ENCODE results near the gene SLC29A1. TPM values are rescaled to one million over a fixed set of nuclear protein-coding genes. Genes with fewer than 3 reads are reported as not detected.
A peak's percentile ranks its signal among the peaks of the same experiment; 100 is the strongest.

SLC29A1 gene
- total RNA-seq, 1 experiment from 2014 or later, result 11.0 TPM

GRCh38 chr6:44271406-44271723 is 48.0 kb downstream of the SLC29A1 start:
- Histone ChIP-seq H3K4me1 (replicated peaks) (no peaks in the 10 kb centered on the region; the same call in 1 of the 2 replicates), H3K27ac (no peak overlapping the region), H3K36me3 (no peaks in the 10 kb centered on the region), H3K9me3 (replicated peaks) (no peaks in the 10 kb centered on the region), H3K27me3 (replicated peaks) (peaks cover 25% of the 10 kb centered on the region), H3K4me3 (no peak overlapping the region)
- DNase-seq (ENCODE audit: low read depth in 1 of 2, low spot score in 2 of 2), result no peak

- H3K27me3 ChIP-seq (replicated peaks), result peaks cover 25% of the 10 kb centered on the region
- H3K36me3 ChIP-seq, result no peaks in the 10 kb centered on the region
- H3K9me3 ChIP-seq (replicated peaks), result no peaks in the 10 kb centered on the region
- no peak overlapping the region for H3K27ac ChIP-seq
- DNase-seq (ENCODE audit: low read depth in 1 of 2, low spot score in 2 of 2), result no peak
- no peak overlapping the region for H3K4me3 ChIP-seq
- no peaks in the 10 kb centered on the region; the same call in 1 of the 2 replicates for H3K4me1 ChIP-seq (replicated peaks)
Observed at GRCh38 chr6:44271914-44272313, 48.5 kb downstream of the SLC29A1 start.

- Histone ChIP-seq H3K9me3 (replicated peaks) (no peaks in the 10 kb centered on the region), H3K27ac (no peak overlapping the region), H3K36me3 (no peaks in the 10 kb centered on the region), H3K4me1 (replicated peaks) (no peaks in the 10 kb centered on the region; the same call in 1 of the 2 replicates), H3K27me3 (replicated peaks) (peaks cover 25% of the 10 kb centered on the region), H3K4me3 (no peak overlapping the region)
- no peak for DNase-seq (ENCODE audit: low read depth in 1 of 2, low spot score in 2 of 2)
Observed at GRCh38 chr6:44272529-44272928, 49.1 kb downstream of the SLC29A1 start.

GRCh38 chr6:44272999-44273566 is 49.7 kb downstream of the SLC29A1 start:
- Histone ChIP-seq H3K36me3 (no peaks in the 10 kb centered on the region), H3K9me3 (replicated peaks) (no peaks in the 10 kb centered on the region), H3K4me1 (replicated peaks) (no peaks in the 10 kb centered on the region; the same call in 1 of the 2 replicates), H3K4me3 (no peak overlapping the region), H3K27ac (no peak overlapping the region), H3K27me3 (replicated peaks) (peaks cover 25% of the 10 kb centered on the region)
- no peak for DNase-seq (ENCODE audit: low read depth in 1 of 2, low spot score in 2 of 2)

- Histone ChIP-seq H3K27me3 (replicated peaks) (peaks cover 22% of the 10 kb centered on the region), H3K36me3 (no peaks in the 10 kb centered on the region), H3K4me1 (replicated peaks) (peaks cover under 1% of the 10 kb centered on the region), H3K4me3 (no peak overlapping the region), H3K27ac (no peak overlapping the region), H3K9me3 (replicated peaks) (no peaks in the 10 kb centered on the region)
- DNase-seq (ENCODE audit: low read depth in 1 of 2, low spot score in 2 of 2), result no peak
Observed at GRCh38 chr6:44273617-44274016, 50.2 kb downstream of the SLC29A1 start.

- H3K36me3 ChIP-seq, result no peaks in the 10 kb centered on the region
- no peak overlapping the region for H3K27ac ChIP-seq
- peaks cover 7% of the 10 kb centered on the region for H3K27me3 ChIP-seq (replicated peaks)
- no peak overlapping the region for H3K4me3 ChIP-seq
- no peaks in the 10 kb centered on the region for H3K9me3 ChIP-seq (replicated peaks)
- peaks cover 10% of the 10 kb centered on the region for H3K4me1 ChIP-seq (replicated peaks)
- DNase-seq (ENCODE audit: low read depth in 1 of 2, low spot score in 2 of 2), result no peak
Observed at GRCh38 chr6:44275271-44275748, 51.9 kb downstream of the SLC29A1 start.

GRCh38 chr6:44275749-44276648 is 52.6 kb downstream of the SLC29A1 start:
- Histone ChIP-seq H3K27ac (no peak overlapping the region), H3K36me3 (no peaks in the 10 kb centered on the region), H3K27me3 (replicated peaks) (peaks cover 9% of the 10 kb centered on the region), H3K9me3 (replicated peaks) (no peaks in the 10 kb centered on the region), H3K4me3 (no peak overlapping the region), H3K4me1 (replicated peaks) (peaks cover 10% of the 10 kb centered on the region)
- no peak for DNase-seq (ENCODE audit: low read depth in 1 of 2, low spot score in 2 of 2)

GRCh38 chr6:44276667-44277640 is 53.6 kb downstream of the SLC29A1 start:
- Histone ChIP-seq H3K4me1 (replicated peaks) (peaks cover 10% of the 10 kb centered on the region), H3K27ac (no peak overlapping the region), H3K27me3 (replicated peaks) (peaks cover 4% of the 10 kb centered on the region), H3K9me3 (replicated peaks) (no peaks in the 10 kb centered on the region), H3K36me3 (no peaks in the 10 kb centered on the region), H3K4me3 (no peak overlapping the region)
- no peak for DNase-seq (ENCODE audit: low read depth in 1 of 2, low spot score in 2 of 2)

- no peaks in the 10 kb centered on the region for H3K36me3 ChIP-seq
- DNase-seq (ENCODE audit: low read depth in 1 of 2, low spot score in 2 of 2), result no peak
- no peak overlapping the region for H3K4me3 ChIP-seq
- H3K27ac ChIP-seq, result no peak overlapping the region
- peaks cover 10% of the 10 kb centered on the region for H3K4me1 ChIP-seq (replicated peaks)
- H3K27me3 ChIP-seq (replicated peaks), result peaks cover 4% of the 10 kb centered on the region
- H3K9me3 ChIP-seq (replicated peaks), result no peaks in the 10 kb centered on the region
Observed at GRCh38 chr6:44277763-44278162, 54.4 kb downstream of the SLC29A1 start.

GRCh38 chr6:44278315-44278714 is 54.9 kb downstream of the SLC29A1 start:
- Histone ChIP-seq H3K9me3 (replicated peaks) (no peaks in the 10 kb centered on the region), H3K27ac (no peak overlapping the region), H3K4me1 (replicated peaks) (peaks cover 10% of the 10 kb centered on the region), H3K27me3 (replicated peaks) (peaks cover 4% of the 10 kb centered on the region), H3K4me3 (no peak overlapping the region), H3K36me3 (no peaks in the 10 kb centered on the region)
- DNase-seq (ENCODE audit: low read depth in 1 of 2, low spot score in 2 of 2), result no peak

GRCh38 chr6:44278774-44279697 is 55.6 kb downstream of the SLC29A1 start:
- DNase-seq (ENCODE audit: low read depth in 1 of 2, low spot score in 2 of 2), result peak in 1 of 2 experiments; percentile 31
- H3K36me3 ChIP-seq, result no peaks in the 10 kb centered on the region
- H3K4me1 ChIP-seq (replicated peaks), result peaks cover 10% of the 10 kb centered on the region
- H3K27ac ChIP-seq, result no peak overlapping the region
- no peaks in the 10 kb centered on the region for H3K9me3 ChIP-seq (replicated peaks)
- H3K27me3 ChIP-seq (replicated peaks), result peaks cover 4% of the 10 kb centered on the region
- no peak overlapping the region for H3K4me3 ChIP-seq

Data from SJSA1 (cell line).